Measurements from ENCODE around the gene CATSPERZ.

The CATSPERZ gene

GRCh38 chr11:64297699-64298358 lies 2.3 kb upstream of the CATSPERZ start:
- no peak for TF ChIP-seq CTCF (IDR thresholded peaks at IDR 0.05; ENCODE audit: control insufficient read depth, extremely low read depth, insufficient read depth)
- no peak for DNase-seq (ENCODE audit: low read depth)
- no peak overlapping the region for H3K4me3 ChIP-seq (ENCODE audit: low read depth, low read length)

- no peak for TF ChIP-seq CTCF (IDR thresholded peaks at IDR 0.05; ENCODE audit: control insufficient read depth, extremely low read depth, insufficient read depth)
- DNase-seq (ENCODE audit: low read depth) = no peak
- no peak overlapping the region for H3K4me3 ChIP-seq (ENCODE audit: low read depth, low read length)
Observed at GRCh38 chr11:64298966-64299846, 952 bp upstream of the CATSPERZ start.

- TF ChIP-seq CTCF (IDR thresholded peaks at IDR 0.05; ENCODE audit: control insufficient read depth, extremely low read depth, insufficient read depth) = no peak
- H3K4me3 ChIP-seq (ENCODE audit: low read depth, low read length) = no peak overlapping the region
- DNase-seq (ENCODE audit: low read depth) = no peak
Observed at GRCh38 chr11:64303109-64304031, 3.2 kb downstream of the CATSPERZ start.

GRCh38 chr11:64304032-64304315 lies 3.8 kb downstream of the CATSPERZ start:
- TF ChIP-seq CTCF (IDR thresholded peaks at IDR 0.05; ENCODE audit: control insufficient read depth, extremely low read depth, insufficient read depth) = no peak
- DNase-seq (ENCODE audit: low read depth) = no peak
- peak overlapping the region; percentile 57 for H3K4me3 ChIP-seq (ENCODE audit: low read depth, low read length)

GRCh38 chr11:64304316-64305072 lies 4.3 kb downstream of the CATSPERZ start:
- DNase-seq (ENCODE audit: low read depth) = no peak
- peak overlapping the region; percentile 57 for H3K4me3 ChIP-seq (ENCODE audit: low read depth, low read length)
- peak; percentile 70 for TF ChIP-seq CTCF (IDR thresholded peaks at IDR 0.05; ENCODE audit: control insufficient read depth, extremely low read depth, insufficient read depth)

GRCh38 chr11:64305075-64305690 lies 5.0 kb downstream of the CATSPERZ start, which contains the start of gene ESRRA:
ESRRA (plus strand) TSS chr11:64305524; CDS start chr11:64307180, 1,656 bp downstream.
- peak within 1 kb of the TSS; percentile 69 for H3K4me3 ChIP-seq (ENCODE audit: low read depth, low read length)
- no peak for TF ChIP-seq CTCF (IDR thresholded peaks at IDR 0.05; ENCODE audit: control insufficient read depth, extremely low read depth, insufficient read depth)
- DNase-seq (ENCODE audit: low read depth) = peak; percentile 86
